8988T (cell line): ENCODE results near the gene BAHD1.

ENCODE experiments used
- DNase-seq: peaks from one replicate; pipeline ENCODE4 v3.0.0; 2011

Gene BAHD1

GRCh38 chr15:40469776-40470390 lies 29.1 kb downstream of the BAHD1 start:
- DNase-seq = no peak

- DNase-seq = peak; percentile 76
These were observed 29.8 kb downstream of the BAHD1 start, which contains the start of gene CHST14 for GRCh38 chr15:40470423-40471104. Gene CHST14, plus strand, starts transcription at chr15:40470984. Its CDS starts 230 bp downstream, at chr15:40471214.

GRCh38 chr15:40471105-40471807 lies 30.5 kb downstream of the BAHD1 start:
- DNase-seq = no peak

GRCh38 chr15:40471808-40472150 lies 31.0 kb downstream of the BAHD1 start:
- DNase-seq = peak; percentile 52

GRCh38 chr15:40472171-40472727 lies 31.5 kb downstream of the BAHD1 start:
- DNase-seq = no peak

GRCh38 chr15:40474581-40474980 lies 33.8 kb downstream of the BAHD1 start:
- DNase-seq = no peak

- no peak for DNase-seq
These were observed 37.0 kb downstream of the BAHD1 start for GRCh38 chr15:40477642-40478327.

- DNase-seq = no peak
These were observed 38.3 kb downstream of the BAHD1 start for GRCh38 chr15:40479024-40479423.

GRCh38 chr15:40481341-40482074 lies 40.8 kb downstream of the BAHD1 start:
- DNase-seq = no peak

GRCh38 chr15:40483919-40484318 lies 43.2 kb downstream of the BAHD1 start:
- no peak for DNase-seq

- DNase-seq = no peak
These were observed 45.5 kb downstream of the BAHD1 start for GRCh38 chr15:40486066-40486770.

GRCh38 chr15:40487816-40488682 lies 47.3 kb downstream of the BAHD1 start:
- DNase-seq = no peak

GRCh38 chr15:40489274-40490175 lies 48.8 kb downstream of the BAHD1 start:
- no peak for DNase-seq

GRCh38 chr15:40493089-40493840 lies 52.5 kb downstream of the BAHD1 start:
- no peak for DNase-seq

- no peak for DNase-seq
These were observed 54.8 kb downstream of the BAHD1 start for GRCh38 chr15:40495516-40495915.

- no peak for DNase-seq
These were observed 57.7 kb downstream of the BAHD1 start for GRCh38 chr15:40498418-40498817.

- DNase-seq = no peak
These were observed 58.1 kb downstream of the BAHD1 start for GRCh38 chr15:40498891-40499290.

GRCh38 chr15:40499931-40500330 lies 59.2 kb downstream of the BAHD1 start:
- DNase-seq = no peak
